ENCODE measurements around the gene RNF212. TPM values are rescaled to one million over a fixed set of nuclear protein-coding genes. Genes with fewer than 3 reads are reported as not detected.

RNF212 gene
- total RNA-seq, 1 donor from 2014 or later: 11.2 TPM

- peaks cover 7% of the 10 kb centered on the region for H3K27me3 Mint-ChIP-seq
- peaks cover 11% of the 10 kb centered on the region for H3K9me3 Mint-ChIP-seq (ENCODE audit: low read depth)
- no peak overlapping the region for H3K4me3 Mint-ChIP-seq (ENCODE audit: low read depth)
- no peak for DNase-seq (ENCODE audit: low spot score, unreplicated experiment)
- no peak for TF ChIP-seq CTCF (IDR thresholded peaks at IDR 0.05; ENCODE audit: unreplicated experiment)
- no peaks in the 10 kb centered on the region for H3K4me1 Mint-ChIP-seq (ENCODE audit: low read depth)
- H3K36me3 Mint-ChIP-seq (ENCODE audit: insufficient read depth): peaks cover 4% of the 10 kb centered on the region
- H3K27ac Mint-ChIP-seq: no peak overlapping the region
Observed at GRCh38 chr4:1084796-1085403, 28.5 kb downstream of the RNF212 start.

- Mint-ChIP-seq H3K4me3 (ENCODE audit: low read depth) (no peak overlapping the region), H3K9me3 (ENCODE audit: low read depth) (peaks cover 10% of the 10 kb centered on the region), H3K4me1 (ENCODE audit: low read depth) (no peaks in the 10 kb centered on the region), H3K27me3 (peaks cover 12% of the 10 kb centered on the region), H3K36me3 (ENCODE audit: insufficient read depth) (peaks cover 4% of the 10 kb centered on the region), H3K27ac (no peak overlapping the region)
- DNase-seq (ENCODE audit: low spot score, unreplicated experiment): no peak
- TF ChIP-seq CTCF (IDR thresholded peaks at IDR 0.05; ENCODE audit: unreplicated experiment): no peak
Observed at GRCh38 chr4:1084394-1084793, 29.0 kb downstream of the RNF212 start.

- Mint-ChIP-seq H3K27ac (no peak overlapping the region), H3K36me3 (ENCODE audit: insufficient read depth) (no peaks in the 10 kb centered on the region)
Observed at GRCh38 chr4:1082215-1083182, 30.9 kb downstream of the RNF212 start.

GRCh38 chr4:1081689-1082040, 31.7 kb downstream of the RNF212 start:
- Mint-ChIP-seq H3K27me3 (peaks cover 18% of the 10 kb centered on the region), H3K4me3 (ENCODE audit: low read depth) (no peak overlapping the region), H3K27ac (peak overlapping the region; percentile 50), H3K9me3 (ENCODE audit: low read depth) (no peaks in the 10 kb centered on the region), H3K36me3 (ENCODE audit: insufficient read depth) (no peaks in the 10 kb centered on the region), H3K4me1 (ENCODE audit: low read depth) (no peaks in the 10 kb centered on the region)
- DNase-seq (ENCODE audit: low spot score, unreplicated experiment): no peak
- TF ChIP-seq CTCF (IDR thresholded peaks at IDR 0.05; ENCODE audit: unreplicated experiment): no peak

More at GRCh38 chr4:1082215-1083182, 30.9 kb downstream of the RNF212 start:
- no peak for TF ChIP-seq CTCF (IDR thresholded peaks at IDR 0.05; ENCODE audit: unreplicated experiment)
- no peaks in the 10 kb centered on the region for H3K9me3 Mint-ChIP-seq (ENCODE audit: low read depth)
- H3K4me1 Mint-ChIP-seq (ENCODE audit: low read depth): no peaks in the 10 kb centered on the region
- no peak overlapping the region for H3K4me3 Mint-ChIP-seq (ENCODE audit: low read depth)
- DNase-seq (ENCODE audit: low spot score, unreplicated experiment): no peak
- peaks cover 14% of the 10 kb centered on the region for H3K27me3 Mint-ChIP-seq

GRCh38 chr4:1080961-1081688, 32.2 kb downstream of the RNF212 start:
- no peak for TF ChIP-seq CTCF (IDR thresholded peaks at IDR 0.05; ENCODE audit: unreplicated experiment)
- Mint-ChIP-seq H3K36me3 (ENCODE audit: insufficient read depth) (no peaks in the 10 kb centered on the region), H3K27me3 (peaks cover 18% of the 10 kb centered on the region), H3K27ac (no peak overlapping the region), H3K4me3 (ENCODE audit: low read depth) (no peak overlapping the region), H3K4me1 (ENCODE audit: low read depth) (no peaks in the 10 kb centered on the region), H3K9me3 (ENCODE audit: low read depth) (no peaks in the 10 kb centered on the region)
- no peak for DNase-seq (ENCODE audit: low spot score, unreplicated experiment)

Data from progenitor cell of endocrine pancreas (in vitro differentiated cells).